ENCODE results near the gene PFDN1. TPM values are rescaled to one million over a fixed set of nuclear protein-coding genes. Genes with fewer than 3 reads are reported as not detected.
A peak's percentile ranks its signal among the peaks of the same experiment; 100 is the strongest.

Gene PFDN1
- total RNA-seq, 1 experiment from 2014 or later, result 145 TPM

GRCh38 chr5:140328036-140328764 is 25.3 kb upstream of the PFDN1 start:
- DNase-seq (ENCODE audit: low read depth), result no peak

GRCh38 chr5:140327589-140327988 is 24.7 kb upstream of the PFDN1 start:
- no peak for DNase-seq (ENCODE audit: low read depth)

GRCh38 chr5:140325486-140325885 is 22.6 kb upstream of the PFDN1 start:
- no peak for DNase-seq (ENCODE audit: low read depth)

- no peak for DNase-seq (ENCODE audit: low read depth)
These were observed 21.8 kb upstream of the PFDN1 start for GRCh38 chr5:140324617-140325241.

- DNase-seq (ENCODE audit: low read depth), result no peak
These were observed 21.2 kb upstream of the PFDN1 start for GRCh38 chr5:140324041-140324600.

GRCh38 chr5:140322751-140323731 is 20.1 kb upstream of the PFDN1 start:
- peak; percentile 98 for DNase-seq (ENCODE audit: low read depth)

- DNase-seq (ENCODE audit: low read depth), result no peak
These were observed 18.9 kb upstream of the PFDN1 start for GRCh38 chr5:140321796-140322195.

GRCh38 chr5:140319833-140320232 is 16.9 kb upstream of the PFDN1 start:
- DNase-seq (ENCODE audit: low read depth), result no peak

- DNase-seq (ENCODE audit: low read depth), result no peak
These were observed 15.9 kb upstream of the PFDN1 start for GRCh38 chr5:140318792-140319191.

- peak; percentile 76 for DNase-seq (ENCODE audit: low read depth)
These were observed 15.0 kb upstream of the PFDN1 start for GRCh38 chr5:140317859-140318258.

GRCh38 chr5:140312791-140313189 is 9.9 kb upstream of the PFDN1 start:
- DNase-seq (ENCODE audit: low read depth), result no peak

- peak; percentile 97 for DNase-seq (ENCODE audit: low read depth)
These were observed 9.3 kb upstream of the PFDN1 start for GRCh38 chr5:140312067-140312790.

GRCh38 chr5:140311011-140311467 is 8.1 kb upstream of the PFDN1 start:
- peak; percentile 93 for DNase-seq (ENCODE audit: low read depth)

- DNase-seq (ENCODE audit: low read depth), result no peak
These were observed 7.5 kb upstream of the PFDN1 start for GRCh38 chr5:140310434-140310833.

- no peak for DNase-seq (ENCODE audit: low read depth)
These were observed 6.9 kb upstream of the PFDN1 start for GRCh38 chr5:140309706-140310249.

GRCh38 chr5:140305471-140305870 is 2.6 kb upstream of the PFDN1 start:
- no peak for DNase-seq (ENCODE audit: low read depth)

- no peak for DNase-seq (ENCODE audit: low read depth)
These were observed 1.1 kb upstream of the PFDN1 start for GRCh38 chr5:140303966-140304365.

- no peak for DNase-seq (ENCODE audit: low read depth)
These were observed 1.8 kb downstream of the PFDN1 start for GRCh38 chr5:140301136-140301535.

- no peak for DNase-seq (ENCODE audit: low read depth)
These were observed 3.8 kb downstream of the PFDN1 start for GRCh38 chr5:140299056-140299455.

GRCh38 chr5:140298183-140298601 is 4.7 kb downstream of the PFDN1 start:
- peak; percentile 67 for DNase-seq (ENCODE audit: low read depth)

- DNase-seq (ENCODE audit: low read depth), result no peak
These were observed 5.6 kb downstream of the PFDN1 start for GRCh38 chr5:140297283-140297682.

Measured in M059J (cell line).